Nephron (organoid): ENCODE data around the gene CGA.

Experiments used
- H3K27ac Mint-ChIP-seq, 3 experiments: 2 replicates each; pipeline ENCODE4 v1.8.0; 2020; ENCODE audit warnings: mixed read lengths in 3 of 3, mild to moderate bottlenecking in 2 of 3, moderate library complexity in 1 of 3
- H3K27me3 Mint-ChIP-seq: 2 replicates; pipeline ENCODE4 v1.8.0; 2021; ENCODE audit warnings: low read depth, mild to moderate bottlenecking, moderate library complexity, mixed read lengths
- H3K36me3 Mint-ChIP-seq: 2 replicates; pipeline ENCODE4 v1.8.0; 2020; ENCODE audit warnings: low read depth, mixed read lengths
- H3K4me1 Mint-ChIP-seq: 2 replicates; pipeline ENCODE4 v1.8.0; 2020; ENCODE audit warnings: mixed read lengths
- H3K4me3 Mint-ChIP-seq, 3 experiments: 2 replicates each; pipeline ENCODE4 v1.8.0; 2020; ENCODE audit warnings: mild to moderate bottlenecking in 3 of 3, mixed read lengths in 3 of 3, moderate library complexity in 2 of 3
- H3K9me3 Mint-ChIP-seq: 2 replicates; pipeline ENCODE4 v1.8.0; 2020; ENCODE audit warnings: mixed read lengths
- CTCF ChIP-seq, 3 experiments: fragments of 200-600 bp; sonication (generic); IDR thresholded peaks; one replicate each; pipeline ENCODE4 v1.5.0; 2021; ENCODE audit warnings: antibody characterized with exemption in 3 of 3; ENCODE audit not compliant: unreplicated experiment in 3 of 3

Gene CGA

GRCh38 chr6:87088076-87088475 is 6.8 kb downstream of the CGA start:
- Mint-ChIP-seq H3K27me3 (peaks cover 4% of the 10 kb centered on the region), H3K27ac (no peak overlapping the region), H3K4me3 (no peak overlapping the region), H3K36me3 (no peaks in the 10 kb centered on the region), H3K4me1 (no peaks in the 10 kb centered on the region), H3K9me3 (no peaks in the 10 kb centered on the region)
- no peak for TF ChIP-seq CTCF (IDR thresholded peaks at IDR 0.05; ENCODE audit: unreplicated experiment in 3 of 3)

- H3K9me3 Mint-ChIP-seq = no peaks in the 10 kb centered on the region
- H3K4me1 Mint-ChIP-seq = no peaks in the 10 kb centered on the region
- TF ChIP-seq CTCF (IDR thresholded peaks at IDR 0.05; ENCODE audit: unreplicated experiment in 3 of 3) = no peak
- H3K4me3 Mint-ChIP-seq = no peak overlapping the region
- H3K36me3 Mint-ChIP-seq = no peaks in the 10 kb centered on the region
- no peak overlapping the region for H3K27ac Mint-ChIP-seq
- H3K27me3 Mint-ChIP-seq = peaks cover 9% of the 10 kb centered on the region
These were observed 12.7 kb downstream of the CGA start for GRCh38 chr6:87082160-87082721.

GRCh38 chr6:87078983-87079616 is 15.8 kb downstream of the CGA start:
- Mint-ChIP-seq H3K4me3 (no peak overlapping the region), H3K27me3 (peaks cover 5% of the 10 kb centered on the region), H3K36me3 (no peaks in the 10 kb centered on the region), H3K9me3 (no peaks in the 10 kb centered on the region), H3K4me1 (peaks cover 3% of the 10 kb centered on the region), H3K27ac (no peak overlapping the region)
- TF ChIP-seq CTCF (IDR thresholded peaks at IDR 0.05; ENCODE audit: unreplicated experiment in 3 of 3) = peak; percentile 79 to 85 (median 80)

GRCh38 chr6:87075168-87075567 is 19.7 kb downstream of the CGA start:
- H3K4me3 Mint-ChIP-seq = no peak overlapping the region
- H3K9me3 Mint-ChIP-seq = no peaks in the 10 kb centered on the region
- peaks cover 5% of the 10 kb centered on the region for H3K4me1 Mint-ChIP-seq
- H3K36me3 Mint-ChIP-seq = no peaks in the 10 kb centered on the region
- peak overlapping the region in 2 of 3 experiments; percentile 50 to 64 for H3K27ac Mint-ChIP-seq
- TF ChIP-seq CTCF (IDR thresholded peaks at IDR 0.05; ENCODE audit: unreplicated experiment in 3 of 3) = no peak
- no peaks in the 10 kb centered on the region for H3K27me3 Mint-ChIP-seq

- Mint-ChIP-seq H3K36me3 (no peaks in the 10 kb centered on the region), H3K9me3 (no peaks in the 10 kb centered on the region), H3K27ac (peak overlapping the region; percentile 84 to 96 (median 92)), H3K4me1 (peaks cover 5% of the 10 kb centered on the region), H3K27me3 (no peaks in the 10 kb centered on the region), H3K4me3 (no peak overlapping the region)
- TF ChIP-seq CTCF (IDR thresholded peaks at IDR 0.05; ENCODE audit: unreplicated experiment in 3 of 3) = no peak
These were observed 20.7 kb downstream of the CGA start for GRCh38 chr6:87074101-87074621.

GRCh38 chr6:87071683-87072082 is 23.2 kb downstream of the CGA start:
- no peak for TF ChIP-seq CTCF (IDR thresholded peaks at IDR 0.05; ENCODE audit: unreplicated experiment in 3 of 3)
- Mint-ChIP-seq H3K27ac (no peak overlapping the region), H3K27me3 (no peaks in the 10 kb centered on the region), H3K4me3 (no peak overlapping the region), H3K9me3 (no peaks in the 10 kb centered on the region), H3K4me1 (peaks cover 6% of the 10 kb centered on the region), H3K36me3 (no peaks in the 10 kb centered on the region)
